ENCODE results near the gene DGUOK. TPM values are rescaled to one million over a fixed set of nuclear protein-coding genes. Genes with fewer than 3 reads are reported as not detected.

Gene DGUOK
- total RNA-seq, 6 donors from 2014 or later, result 25.1 to 38.5 (median 34.9) TPM

- no peaks in the 10 kb centered on the region for H3K27me3 ChIP-seq
- no peaks in the 10 kb centered on the region for H3K36me3 ChIP-seq
- no peak overlapping the region for H3K27ac ChIP-seq
- ATAC-seq (ENCODE audit: low FRiP score in 2 of 2), result no peak
- DNase-seq, result no peak
- H3K4me1 ChIP-seq, result no peaks in the 10 kb centered on the region
- TF ChIP-seq CTCF (IDR thresholded peaks at IDR 0.05) (no peak), POLR2AphosphoS5 (IDR thresholded peaks at IDR 0.05) (no peak), EP300 (IDR thresholded peaks at IDR 0.05) (no peak), POLR2A (IDR thresholded peaks at IDR 0.05) (no peak)
- H3K9me3 ChIP-seq, result no peaks in the 10 kb centered on the region
- no peak overlapping the region for H3K4me3 ChIP-seq
- 89 to 94% methylated on average over 8 of the region's 8 CpGs for WGBS, 2 donors
These were observed 13.1 kb upstream of the DGUOK start for GRCh38 chr2:73913414-73914054.

- DNase-seq, result no peak
- no peaks in the 10 kb centered on the region for H3K27me3 ChIP-seq
- WGBS, 2 donors, result 82 to 83% methylated on average over 4 of the region's 4 CpGs
These were observed 12.0 kb upstream of the DGUOK start for GRCh38 chr2:73914667-73915066.

GRCh38 chr2:73915437-73915993 lies 11.2 kb upstream of the DGUOK start:
- H3K9me3 ChIP-seq, result no peaks in the 10 kb centered on the region
- no peak for TF ChIP-seq POLR2AphosphoS5 (IDR thresholded peaks at IDR 0.05)
- TF ChIP-seq CTCF (IDR thresholded peaks at IDR 0.05), result no peak
- no peak for TF ChIP-seq EP300 (IDR thresholded peaks at IDR 0.05)
- no peak for TF ChIP-seq POLR2A (IDR thresholded peaks at IDR 0.05)
- WGBS, 2 donors, result 92 to 93% methylated on average over 5 of the region's 5 CpGs

More at GRCh38 chr2:73914667-73915066, 12.0 kb upstream of the DGUOK start:
- TF ChIP-seq POLR2A (IDR thresholded peaks at IDR 0.05), result no peak
- no peak for TF ChIP-seq CTCF (IDR thresholded peaks at IDR 0.05)
- TF ChIP-seq EP300 (IDR thresholded peaks at IDR 0.05), result no peak
- no peak for TF ChIP-seq POLR2AphosphoS5 (IDR thresholded peaks at IDR 0.05)
- Histone ChIP-seq H3K36me3 (no peaks in the 10 kb centered on the region), H3K27ac (no peak overlapping the region), H3K4me3 (no peak overlapping the region), H3K9me3 (no peaks in the 10 kb centered on the region), H3K4me1 (no peaks in the 10 kb centered on the region)
- ATAC-seq (ENCODE audit: low FRiP score in 2 of 2), result no peak

DNA sequence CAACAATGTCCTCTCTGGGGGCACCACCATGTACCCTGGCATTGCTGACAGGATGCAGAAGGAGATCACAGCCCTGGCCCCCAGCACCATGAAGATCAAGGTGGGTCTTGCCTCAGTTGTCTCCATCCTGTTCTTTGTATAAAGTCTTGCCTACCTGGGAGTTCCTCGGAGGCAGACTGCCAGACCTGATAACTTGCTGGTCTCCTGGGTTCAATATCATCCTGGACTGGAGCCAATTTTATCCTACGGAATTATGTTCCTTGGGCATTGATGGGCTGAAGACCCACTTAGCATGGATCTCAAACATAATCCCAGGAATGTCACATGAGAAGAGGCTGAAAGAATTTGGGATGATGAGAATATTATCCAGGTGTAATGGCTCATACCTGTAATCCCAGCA lies 10.0 kb upstream of the DGUOK start:
- ATAC-seq (ENCODE audit: low FRiP score in 2 of 2) (no peak), DNase-seq (no peak)
- WGBS, 2 donors, result 40 to 44% methylated on average over 2 of the region's 2 CpGs
- peaks cover 0 to 4% (median 0%) of the 10 kb centered on the region in 4 donors for H3K4me1 ChIP-seq
- no peaks in the 10 kb centered on the region for H3K36me3 ChIP-seq
- no peak overlapping the region for H3K27ac ChIP-seq
- H3K4me3 ChIP-seq, result no peak overlapping the region
- no peaks in the 10 kb centered on the region for H3K9me3 ChIP-seq
- TF ChIP-seq EP300 (IDR thresholded peaks at IDR 0.05) (no peak), POLR2A (IDR thresholded peaks at IDR 0.05) (no peak), CTCF (IDR thresholded peaks at IDR 0.05) (no peak), POLR2AphosphoS5 (IDR thresholded peaks at IDR 0.05) (no peak)
- no peaks in the 10 kb centered on the region for H3K27me3 ChIP-seq

More at GRCh38 chr2:73915437-73915993, 11.2 kb upstream of the DGUOK start:
- Histone ChIP-seq H3K36me3 (no peaks in the 10 kb centered on the region), H3K27me3 (no peaks in the 10 kb centered on the region), H3K4me1 (no peaks in the 10 kb centered on the region), H3K4me3 (no peak overlapping the region), H3K27ac (no peak overlapping the region)
- DNase-seq, result no peak
- ATAC-seq (ENCODE audit: low FRiP score in 2 of 2), result no peak

- Histone ChIP-seq H3K27ac (no peak overlapping the region), H3K36me3 (no peaks in the 10 kb centered on the region), H3K4me3 (no peak overlapping the region), H3K4me1 (peaks cover 0 to 4% (median 0%) of the 10 kb centered on the region in 4 donors), H3K27me3 (no peaks in the 10 kb centered on the region), H3K9me3 (no peaks in the 10 kb centered on the region)
- 42 to 47% methylated on average over 2 of the region's 2 CpGs for WGBS, 2 donors
- TF ChIP-seq POLR2AphosphoS5 (IDR thresholded peaks at IDR 0.05) (no peak), POLR2A (IDR thresholded peaks at IDR 0.05) (no peak), CTCF (IDR thresholded peaks at IDR 0.05) (no peak), EP300 (IDR thresholded peaks at IDR 0.05) (no peak)
- no peak for ATAC-seq (ENCODE audit: low FRiP score in 2 of 2)
- DNase-seq, result no peak
These were observed 9.4 kb upstream of the DGUOK start for GRCh38 chr2:73917296-73917695.
